B cell (primary cell): Measurements from ENCODE around the gene ETV3L. TPM values are rescaled to one million over a fixed set of nuclear protein-coding genes. Genes with fewer than 3 reads are reported as not detected.

Experiments
- ATAC-seq: fragments of 200-7000 bp; cut with Tn5 transposase; one replicate; pipeline ENCODE4 v1.10.0; 2021; ENCODE audit warnings: low read depth, mild to moderate bottlenecking, moderate number of reproducible peaks, moderate library complexity
- CTCF ChIA-PET: fragments of 350-600 bp; sonication (Branson Sonifier 250); formaldehyde crosslinking; loops from one replicate; lab custom pipeline; 2021; ENCODE audit warnings: antibody characterized with exemption, inconsistent platforms; lab: Charles Lee
- POLR2A ChIA-PET: fragments of 350-600 bp; sonication (Branson Sonifier 250); formaldehyde crosslinking; loops from one replicate; lab custom pipeline; 2021; ENCODE audit warnings: antibody characterized with exemption; lab: Charles Lee
- DNase-seq: peaks from one replicate; pipeline ENCODE4 v3.0.0; 2013
- H2AFZ ChIP-seq: 2 replicates; pipeline ENCODE4 v1.6.1; 2012; ENCODE audit warnings: mild to moderate bottlenecking, low read depth, low read length; ENCODE audit not compliant: insufficient read depth, poor library complexity, severe bottlenecking
- H3K27ac ChIP-seq, 2 donors: 1 replicate in 1 of 2; 2 replicates in 1 of 2; pipeline ENCODE4 v1.5.1; 2012 to 2013; ENCODE audit warnings: low read length in 2 of 2, mild to moderate bottlenecking in 2 of 2, moderate library complexity in 1 of 2
- H3K27me3 ChIP-seq, 4 experiments: fragments of 200-600 bp in 1 of 4; sonication (generic) in 1 of 4; replicated peaks in 1 of 4; 1 replicate in 2 of 4; 2 replicates in 2 of 4; pipeline versions ENCODE4 v1.6.1 to v1.7.0; 2013 to 2016; ENCODE audit warnings: low read length in 3 of 4, mild to moderate bottlenecking in 2 of 4, mixed read lengths in 1 of 4, moderate library complexity in 1 of 4; ENCODE audit not compliant: insufficient read depth in 4 of 4, control insufficient read depth in 3 of 4; ENCODE audit errors: control extremely low read depth in 1 of 4
- H3K36me3 ChIP-seq, 2 experiments: replicated peaks in 1 of 2; 1 replicate in 1 of 2; 2 replicates in 1 of 2; pipeline versions ENCODE4 v1.6.1 to v1.7.1; 2013; ENCODE audit warnings: low read length in 1 of 2; ENCODE audit not compliant: insufficient read depth in 2 of 2, control insufficient read depth in 1 of 2; ENCODE audit errors: control extremely low read depth in 1 of 2, extremely low read depth in 1 of 2
- H3K4me1 ChIP-seq, 2 donors: fragments of 200-600 bp in 1 of 2; sonication (generic) in 1 of 2; 1 replicate in 1 of 2; 2 replicates in 1 of 2; pipeline versions ENCODE4 v1.5.1 to v1.6.1; 2013 to 2017; ENCODE audit warnings: low read length in 2 of 2; ENCODE audit not compliant: control insufficient read depth in 2 of 2, insufficient read depth in 2 of 2
- H3K4me2 ChIP-seq: replicated peaks from 2 replicates; pipeline ENCODE3; 2012; ENCODE audit warnings: mild to moderate bottlenecking, low read depth, low read length; ENCODE audit not compliant: poor library complexity, severe bottlenecking
- H3K4me3 ChIP-seq, 5 experiments: fragments of 200-600 bp in 1 of 5; sonication (generic) in 1 of 5; 1 replicate in 3 of 5; 2 replicates in 2 of 5; pipeline versions ENCODE4 v1.5.1 to v1.7.0; 2011 to 2016; ENCODE audit warnings: low read length in 4 of 5, mild to moderate bottlenecking in 4 of 5, low read depth in 2 of 5, control low read depth in 1 of 5, moderate library complexity in 1 of 5; ENCODE audit not compliant: insufficient read depth in 1 of 5; ENCODE audit errors: control extremely low read depth in 1 of 5, extremely low read depth in 1 of 5
- H3K79me2 ChIP-seq: fragments of 200-600 bp; sonication (generic); one replicate; pipeline ENCODE4 v1.6.0; 2016; ENCODE audit warnings: low read length; ENCODE audit not compliant: control insufficient read depth, insufficient read depth
- H3K9ac ChIP-seq: fragments of 200-600 bp; sonication (generic); 2 replicates; pipeline ENCODE4 v1.6.1; 2017; ENCODE audit warnings: mild to moderate bottlenecking, low read length, moderate library complexity
- H3K9me3 ChIP-seq, 3 donors: one replicate each; pipeline versions ENCODE4 v1.6.1 to v1.7.1; 2013; ENCODE audit warnings: low read length in 2 of 3; ENCODE audit not compliant: control insufficient read depth in 2 of 3, insufficient read depth in 1 of 3; ENCODE audit errors: control extremely low read depth in 1 of 3
- H4K20me1 ChIP-seq: 2 replicates; pipeline ENCODE4 v1.6.0; 2012; ENCODE audit warnings: mild to moderate bottlenecking, low read length; ENCODE audit not compliant: insufficient read depth, control insufficient read depth, poor library complexity, severe bottlenecking
- H3K27ac Mint-ChIP-seq: one replicate; pipeline ENCODE4 v1.8.0; 2021; ENCODE audit warnings: mixed read lengths
- H3K27me3 Mint-ChIP-seq: one replicate; pipeline ENCODE4 v1.8.0; 2021; ENCODE audit warnings: mixed read lengths
- H3K4me1 Mint-ChIP-seq: one replicate; pipeline ENCODE4 v1.8.0; 2021; ENCODE audit warnings: mixed read lengths
- H3K4me3 Mint-ChIP-seq: one replicate; pipeline ENCODE4 v1.8.0; 2021; ENCODE audit warnings: mixed read lengths
- H3K9me3 Mint-ChIP-seq: one replicate; pipeline ENCODE4 v1.8.0; 2022; ENCODE audit warnings: mixed read lengths; ENCODE audit not compliant: insufficient read depth
- CTCF ChIP-seq: fragments of 200-600 bp; IDR thresholded peaks from one replicate; pipeline ENCODE4 v1.8.0; 2022; ENCODE audit warnings: antibody characterized with exemption, mild to moderate bottlenecking
- EZH2 ChIP-seq: IDR thresholded peaks from 2 replicates; pipeline ENCODE4 v1.6.1; 2012; ENCODE audit warnings: borderline replicate concordance, low read depth, mild to moderate bottlenecking, moderate library complexity, low read length; ENCODE audit not compliant: insufficient read depth, poor library complexity, severe bottlenecking
- WGBS: methylation state at CpG from one replicate; pipeline ENCODE4 v1.1.5; 2013; ENCODE audit warnings: missing lambda C conversion rate; ENCODE audit not compliant: insufficient coverage; 5-methylcytosine and 5-hydroxymethylcytosine counted together
- intact Hi-C: fragments of 100-400 bp; cut with micrococcal nuclease; formaldehyde crosslinking; loops from one replicate; pipeline ENCODE4 v1.10.0; 2022
- polyA plus RNA-seq: library from polyadenylated mRNA; depleted of rRNA; stranded (reverse); fragments of >200 nt; gene quantifications from 2 replicates; pipeline ENCODE4 v1.2.3, GENCODE V29; 2012
- total RNA-seq, 2 donors: library from RNA; stranded (reverse); fragments of 120-200 nt in 1 of 2; gene quantifications; 1 replicate in 1 of 2; 2 replicates in 1 of 2; pipeline versions ENCODE4 v1.2.3 to v1.2.4, GENCODE V29; 2013 to 2022

The ETV3L gene
- total and polyA plus RNA-seq, 2 donors (not counting 1 experiment from before 2014, with no cell fraction given), result not detected

- Histone ChIP-seq H3K4me1 (peaks cover 11 to 12% of the 10 kb centered on the region in 2 donors), H2AFZ (no peak overlapping the region), H3K27me3 (no peaks in the 10 kb centered on the region), H3K4me3 (no peak overlapping the region), H3K27ac (no peak overlapping the region), H3K79me2 (no peaks in the 10 kb centered on the region), H3K4me2 (no peak overlapping the region), H3K9me3 (no peaks in the 10 kb centered on the region), H3K9ac (no peak overlapping the region), H3K36me3 (peaks cover 0 to 17% of the 10 kb centered on the region in 2 experiments), H4K20me1 (peaks cover 8% of the 10 kb centered on the region)
- DNase-seq (no peak), ATAC-seq (no peak)
- TF ChIP-seq EZH2 (no peak), CTCF (no peak)
- ChIA-PET POLR2A (no interaction called here), CTCF (no interaction called here)
- H3K4me3 Mint-ChIP-seq, result no peak overlapping the region
- no peak overlapping the region for H3K27ac Mint-ChIP-seq
- peaks cover 13% of the 10 kb centered on the region for H3K4me1 Mint-ChIP-seq
- H3K9me3 Mint-ChIP-seq, result no peaks in the 10 kb centered on the region
- no peaks in the 10 kb centered on the region for H3K27me3 Mint-ChIP-seq
- 98% methylated on average over 7 of the region's 9 CpGs for WGBS
- intact Hi-C loops, result no loop called here
Measured at GRCh38 chr1:157119008-157119407, 19.4 kb upstream of the ETV3L start.

- H3K27ac ChIP-seq, result no peak overlapping the region
- no peak overlapping the region for H3K9ac ChIP-seq
- peak; percentile 68 for DNase-seq
- intact Hi-C loops, result no loop called here
- peak; percentile 79 for ATAC-seq
- peak overlapping the region; percentile 36 for H3K4me2 ChIP-seq
- H2AFZ ChIP-seq, result peak overlapping the region; percentile 8
- H3K4me3 Mint-ChIP-seq, result no peak overlapping the region
- peak overlapping the region; percentile 77 for H3K27ac Mint-ChIP-seq
- WGBS, result 30% methylated on average over 2 of the region's 4 CpGs
- H3K9me3 ChIP-seq, result no peaks in the 10 kb centered on the region
- peaks cover 13% of the 10 kb centered on the region for H3K4me1 Mint-ChIP-seq
- no peak overlapping the region for H3K4me3 ChIP-seq
- no peak for TF ChIP-seq CTCF
- TF ChIP-seq EZH2, result no peak
- ChIA-PET POLR2A (no interaction called here), CTCF (interaction anchor here (0.7 to 1.9 kb wide), 2 partner anchors 27 to 38 kb away, joined by 3 to 10 read pairs; no protein-coding TSS in a partner anchor)
- no peaks in the 10 kb centered on the region for H3K79me2 ChIP-seq
- peaks cover 11 to 12% of the 10 kb centered on the region in 2 donors for H3K4me1 ChIP-seq
- H3K27me3 Mint-ChIP-seq, result no peaks in the 10 kb centered on the region
- H4K20me1 ChIP-seq, result no peaks in the 10 kb centered on the region
- peaks cover 0 to 5% of the 10 kb centered on the region in 2 experiments for H3K36me3 ChIP-seq
- peaks cover 0 to 5% (median 0%) of the 10 kb centered on the region in 4 experiments for H3K27me3 ChIP-seq
- no peaks in the 10 kb centered on the region for H3K9me3 Mint-ChIP-seq
Measured at GRCh38 chr1:157117527-157118057, 18.0 kb upstream of the ETV3L start.
